Measurements from ENCODE around the gene HOATZ. TPM values are rescaled to one million over a fixed set of nuclear protein-coding genes. Genes with fewer than 3 reads are reported as not detected.

HOATZ gene
- total RNA-seq, 1 donor from 2014 or later = 0.43 TPM

Small RNA genes lying within 50 kb of the gene (microRNA-seq; reads per million reads assigned to microRNA genes)
- gene MIR34B (72.8 reads per million, percentile 63 among the genes with 10 or more reads in this experiment), gene MIR34C (1,629 reads per million, percentile 85 among the genes with 10 or more reads in this experiment)

Other genes with a start within 250 kb of the HOATZ start
- gene POU2AF3, start 216.2 kb upstream of the HOATZ start, total RNA-seq = 0.27 TPM in 1 of 2 replicates, not detected in the other
- gene POU2AF1, start 135.5 kb upstream of the HOATZ start, total RNA-seq = not detected in 2 replicates
- 0.50 and 0.55 TPM in 2 replicates for gene BTG4, start 2.4 kb upstream of the HOATZ start, total RNA-seq
- gene LAYN, start 25.9 kb downstream of the HOATZ start, total RNA-seq = 47.5 and 54.5 TPM in 2 replicates
- gene SIK2, start 87.7 kb downstream of the HOATZ start, total RNA-seq = 14.3 and 15.0 TPM in 2 replicates

Measured in astrocyte (in vitro differentiated cells and primary cell).